22Rv1 (cell line): ENCODE data around the gene C16orf87.

ENCODE experiments used
- H3K27ac ChIP-seq: fragments of 450-650 bp; 2 replicates; pipeline ENCODE4 v1.5.1; 2017
- CTCF ChIP-seq: fragments of 450-650 bp; IDR thresholded peaks from 2 replicates; pipeline ENCODE4 v1.5.1; 2017; ENCODE audit warnings: mild to moderate bottlenecking
- ZFX ChIP-seq: fragments of 450-650 bp; IDR thresholded peaks from 2 replicates; pipeline ENCODE4 v1.6.1; 2017; ENCODE audit warnings: antibody characterized with exemption, borderline replicate concordance

The C16orf87 gene

GRCh38 chr16:46828292-46828691, 2.7 kb downstream of the C16orf87 start:
- no peak for TF ChIP-seq ZFX
- no peak for TF ChIP-seq CTCF
- H3K27ac ChIP-seq = no peak overlapping the region

- H3K27ac ChIP-seq = no peak overlapping the region
- TF ChIP-seq ZFX = no peak
- TF ChIP-seq CTCF = no peak
Measured at GRCh38 chr16:46826631-46827030, 4.3 kb downstream of the C16orf87 start.

GRCh38 chr16:46822270-46822669, 8.7 kb downstream of the C16orf87 start:
- no peak overlapping the region for H3K27ac ChIP-seq
- TF ChIP-seq ZFX (no peak), CTCF (no peak)

- TF ChIP-seq CTCF (no peak), ZFX (no peak)
- no peak overlapping the region for H3K27ac ChIP-seq
Measured at GRCh38 chr16:46817961-46818360, 13.0 kb downstream of the C16orf87 start.

- no peak overlapping the region for H3K27ac ChIP-seq
- TF ChIP-seq CTCF (no peak), ZFX (no peak)
Measured at GRCh38 chr16:46814790-46815189, 16.2 kb downstream of the C16orf87 start.

- no peak overlapping the region for H3K27ac ChIP-seq
- TF ChIP-seq CTCF (no peak), ZFX (no peak)
Measured at GRCh38 chr16:46813611-46814010, 17.4 kb downstream of the C16orf87 start.

GRCh38 chr16:46812781-46813540, 18.0 kb downstream of the C16orf87 start:
- TF ChIP-seq CTCF (no peak), ZFX (no peak)
- H3K27ac ChIP-seq = no peak overlapping the region
